ENCODE results near the gene RMRP. TPM values are rescaled to one million over a fixed set of nuclear protein-coding genes. Genes with fewer than 3 reads are reported as not detected.

The RMRP gene
- total and polyA plus RNA-seq, 2 donors (not counting 1 experiment from before 2014, with no cell fraction given) = 7,890 TPM; not detected in 1

DNA sequence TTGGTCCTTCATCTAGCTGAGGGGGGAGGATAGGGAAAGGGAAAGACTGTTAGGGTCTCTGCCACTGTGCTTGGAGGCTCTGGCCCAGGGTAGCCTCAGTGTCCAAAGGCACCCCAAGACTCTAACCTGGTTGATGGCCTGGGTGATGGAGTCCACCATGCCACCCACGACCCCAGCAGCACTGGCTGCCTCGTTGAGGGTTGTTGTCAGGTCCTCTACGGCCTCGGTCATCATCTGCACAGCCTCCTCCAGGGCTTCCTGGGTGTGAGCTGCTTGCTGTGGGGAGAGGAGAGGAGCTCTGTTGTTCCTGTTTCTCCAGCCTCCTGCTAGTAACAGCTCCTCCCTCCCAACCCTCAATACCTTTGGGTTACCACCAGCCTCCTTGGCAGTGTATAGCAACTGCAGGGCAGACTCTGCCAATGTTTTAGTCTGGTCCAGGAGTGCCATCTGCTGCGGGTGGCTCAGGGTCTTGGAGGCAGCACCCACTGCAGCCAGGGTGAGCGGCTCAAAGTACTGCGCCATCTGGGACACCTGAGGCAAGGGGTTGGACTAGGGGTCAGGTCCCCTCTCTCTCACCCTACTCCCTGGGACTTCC, 48.1 kb upstream of the RMRP start:
- Histone ChIP-seq H3K9me3 (ENCODE audit: control extremely low read depth in 1 of 3, control insufficient read depth in 2 of 3, insufficient read depth in 1 of 3, low read length in 2 of 3) (no peaks in the 10 kb centered on the region), H3K27me3 (replicated peaks in 1 of 4; ENCODE audit: control extremely low read depth in 1 of 4, control insufficient read depth in 3 of 4, insufficient read depth in 4 of 4, low read length in 3 of 4) (no peaks in the 10 kb centered on the region), H3K9ac (ENCODE audit: low read length) (no peak overlapping the region), H3K27ac (ENCODE audit: low read length in 2 of 2) (no peak overlapping the region), H3K79me2 (ENCODE audit: control insufficient read depth, insufficient read depth, low read length) (peaks cover 13% of the 10 kb centered on the region), H2AFZ (ENCODE audit: insufficient read depth, low read depth, low read length, poor library complexity, severe bottlenecking) (no peak overlapping the region), H3K4me2 (replicated peaks; ENCODE audit: low read depth, low read length, poor library complexity, severe bottlenecking) (no peak overlapping the region), H3K36me3 (replicated peaks in 1 of 2; ENCODE audit: control extremely low read depth in 1 of 2, control insufficient read depth in 1 of 2, extremely low read depth in 1 of 2, insufficient read depth in 2 of 2, low read length in 1 of 2) (peaks cover 4 to 90% of the 10 kb centered on the region in 2 experiments), H3K4me3 (ENCODE audit: control extremely low read depth in 1 of 5, extremely low read depth in 1 of 5, insufficient read depth in 1 of 5, low read depth in 2 of 5, low read length in 4 of 5) (no peak overlapping the region), H4K20me1 (ENCODE audit: control insufficient read depth, insufficient read depth, low read length, poor library complexity, severe bottlenecking) (peaks cover 18% of the 10 kb centered on the region), H3K4me1 (ENCODE audit: control insufficient read depth in 2 of 2, insufficient read depth in 2 of 2, low read length in 2 of 2) (no peaks in the 10 kb centered on the region)
- no peaks in the 10 kb centered on the region for H3K27me3 Mint-ChIP-seq
- DNase-seq = no peak
- POLR2A ChIA-PET = no interaction called here
- intact Hi-C loops (cut with micrococcal nuclease) = no loop called here
- CTCF ChIA-PET = interaction anchor here (0.8 to 20.4 kb wide), 3 partner anchors 11 to 1072 kb away, joined by 3 to 195 read pairs (median 4); partner anchors contain the start of genes CREB3 and TPM2
- TF ChIP-seq, protein P1, sequence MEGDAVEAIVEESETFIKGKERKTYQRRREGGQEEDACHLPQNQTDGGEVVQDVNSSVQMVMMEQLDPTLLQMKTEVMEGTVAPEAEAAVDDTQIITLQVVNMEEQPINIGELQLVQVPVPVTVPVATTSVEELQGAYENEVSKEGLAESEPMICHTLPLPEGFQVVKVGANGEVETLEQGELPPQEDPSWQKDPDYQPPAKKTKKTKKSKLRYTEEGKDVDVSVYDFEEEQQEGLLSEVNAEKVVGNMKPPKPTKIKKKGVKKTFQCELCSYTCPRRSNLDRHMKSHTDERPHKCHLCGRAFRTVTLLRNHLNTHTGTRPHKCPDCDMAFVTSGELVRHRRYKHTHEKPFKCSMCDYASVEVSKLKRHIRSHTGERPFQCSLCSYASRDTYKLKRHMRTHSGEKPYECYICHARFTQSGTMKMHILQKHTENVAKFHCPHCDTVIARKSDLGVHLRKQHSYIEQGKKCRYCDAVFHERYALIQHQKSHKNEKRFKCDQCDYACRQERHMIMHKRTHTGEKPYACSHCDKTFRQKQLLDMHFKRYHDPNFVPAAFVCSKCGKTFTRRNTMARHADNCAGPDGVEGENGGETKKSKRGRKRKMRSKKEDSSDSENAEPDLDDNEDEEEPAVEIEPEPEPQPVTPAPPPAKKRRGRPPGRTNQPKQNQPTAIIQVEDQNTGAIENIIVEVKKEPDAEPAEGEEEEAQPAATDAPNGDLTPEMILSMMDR (IDR thresholded peaks at IDR 0.05) = no peak
- no peak for TF ChIP-seq EZH2 (IDR thresholded peaks at IDR 0.05; ENCODE audit: borderline replicate concordance, insufficient read depth, low read depth, low read length, poor library complexity, severe bottlenecking)
- H3K9me3 Mint-ChIP-seq (ENCODE audit: insufficient read depth) = no peaks in the 10 kb centered on the region
- H3K27ac Mint-ChIP-seq = no peak overlapping the region
- WGBS (ENCODE audit: insufficient coverage) = 100% methylated on average over 4 of the region's 7 CpGs
- no peaks in the 10 kb centered on the region for H3K4me1 Mint-ChIP-seq
- H3K4me3 Mint-ChIP-seq = no peak overlapping the region
- ATAC-seq (ENCODE audit: low read depth) = no peak

DNA sequence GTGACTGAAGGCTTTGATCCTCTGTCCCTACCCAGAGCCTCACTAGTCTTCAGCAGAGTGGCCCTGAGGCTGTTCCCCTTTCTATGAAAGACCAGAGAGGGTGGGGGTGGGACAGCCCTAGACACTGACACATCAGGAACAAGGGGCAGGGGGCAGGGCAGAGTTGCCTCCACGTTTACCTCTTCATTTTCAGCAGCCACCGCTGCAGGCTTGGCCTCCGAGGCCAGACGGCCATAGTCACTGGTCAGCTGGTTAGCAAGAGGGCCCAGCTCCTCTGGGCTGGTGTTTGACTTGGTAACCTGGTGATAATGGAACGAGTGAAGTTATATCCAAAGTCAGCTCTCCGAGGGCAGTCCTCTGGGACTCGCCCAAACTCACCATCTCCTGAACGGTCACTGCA, 47.6 kb upstream of the RMRP start:
- H3K27ac Mint-ChIP-seq = no peak overlapping the region

More for the DNA sequence above, 47.6 kb upstream of the RMRP start:
- Mint-ChIP-seq H3K4me1 (no peaks in the 10 kb centered on the region), H3K9me3 (ENCODE audit: insufficient read depth) (no peaks in the 10 kb centered on the region), H3K4me3 (no peak overlapping the region), H3K27me3 (no peaks in the 10 kb centered on the region)
- no peak for TF ChIP-seq EZH2 (IDR thresholded peaks at IDR 0.05; ENCODE audit: borderline replicate concordance, insufficient read depth, low read depth, low read length, poor library complexity, severe bottlenecking)
- TF ChIP-seq, protein P1 (IDR thresholded peaks at IDR 0.05) = no peak
- H4K20me1 ChIP-seq (ENCODE audit: control insufficient read depth, insufficient read depth, low read length, poor library complexity, severe bottlenecking) = peaks cover 18% of the 10 kb centered on the region
- H3K27ac ChIP-seq (ENCODE audit: low read length in 2 of 2) = no peak overlapping the region
- no peak overlapping the region for H3K4me2 ChIP-seq (replicated peaks; ENCODE audit: low read depth, low read length, poor library complexity, severe bottlenecking)
- H3K27me3 ChIP-seq (replicated peaks in 1 of 4; ENCODE audit: control extremely low read depth in 1 of 4, control insufficient read depth in 3 of 4, insufficient read depth in 4 of 4, low read length in 3 of 4) = no peaks in the 10 kb centered on the region
- intact Hi-C loops (cut with micrococcal nuclease) = no loop called here
- peaks cover 4 to 90% of the 10 kb centered on the region in 2 experiments for H3K36me3 ChIP-seq (replicated peaks in 1 of 2; ENCODE audit: control extremely low read depth in 1 of 2, control insufficient read depth in 1 of 2, extremely low read depth in 1 of 2, insufficient read depth in 2 of 2, low read length in 1 of 2)
- DNase-seq = no peak
- POLR2A ChIA-PET = no interaction called here
- no peak for ATAC-seq (ENCODE audit: low read depth)
- H3K4me1 ChIP-seq (ENCODE audit: control insufficient read depth in 2 of 2, insufficient read depth in 2 of 2, low read length in 2 of 2) = no peaks in the 10 kb centered on the region
- H3K4me3 ChIP-seq (ENCODE audit: control extremely low read depth in 1 of 5, extremely low read depth in 1 of 5, insufficient read depth in 1 of 5, low read depth in 2 of 5, low read length in 4 of 5) = no peak overlapping the region
- CTCF ChIA-PET = interaction anchor here (20.4 kb wide), 1 partner anchor 11 kb away, joined by 195 read pairs; the partner anchor contains the start of gene TPM2
- no peak overlapping the region for H2AFZ ChIP-seq (ENCODE audit: insufficient read depth, low read depth, low read length, poor library complexity, severe bottlenecking)
- 93% methylated on average over 8 of the region's 8 CpGs for WGBS (ENCODE audit: insufficient coverage)
- H3K79me2 ChIP-seq (ENCODE audit: control insufficient read depth, insufficient read depth, low read length) = peaks cover 13% of the 10 kb centered on the region
- no peak overlapping the region for H3K9ac ChIP-seq (ENCODE audit: low read length)
- no peaks in the 10 kb centered on the region for H3K9me3 ChIP-seq (ENCODE audit: control extremely low read depth in 1 of 3, control insufficient read depth in 2 of 3, insufficient read depth in 1 of 3, low read length in 2 of 3)

Data from B cell (primary cell).